GM21526 (cell line): ENCODE data around the gene FKBP1B.
"Not testable (repeated sequence)": the region's sequence is repeated elsewhere in the genome, so short reads cannot be mapped to it uniquely, and the experiment has no call there.

ENCODE experiments used
- ATAC-seq: cut with Tn5 transposase; IDR thresholded peaks from one replicate; pipeline ENCODE4 v1.9.1; 2021; ENCODE audit warnings: moderate library complexity; ENCODE audit not compliant: unreplicated experiment, low FRiP score

FKBP1B gene

GRCh38 chr2:24022324-24022974 lies 27.1 kb upstream of the FKBP1B start:
- ATAC-seq = no peak

- no peak for ATAC-seq
Observed at GRCh38 chr2:24022975-24023575, 26.5 kb upstream of the FKBP1B start.

DNA sequence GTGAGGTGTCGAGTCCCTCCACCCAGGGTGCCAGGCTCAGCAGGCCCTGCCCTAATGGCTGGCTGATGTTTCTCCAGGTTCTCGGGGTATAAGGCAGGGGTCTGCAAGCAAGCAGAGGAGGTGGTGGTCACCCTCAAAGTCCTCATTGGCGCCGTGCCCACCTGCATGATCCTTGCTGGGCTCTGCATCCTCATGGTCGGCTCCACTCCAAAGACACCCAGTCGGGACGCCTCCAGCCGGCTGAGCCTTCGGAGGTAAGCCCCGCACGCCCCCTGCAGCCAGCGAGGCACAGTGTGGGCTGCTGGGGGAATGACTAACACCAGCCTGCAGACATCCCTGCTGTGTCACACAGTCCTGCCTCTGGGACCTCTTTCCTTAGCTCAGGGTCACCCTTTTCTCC lies 25.5 kb upstream of the FKBP1B start:
- no peak for ATAC-seq

GRCh38 chr2:24024996-24025663 lies 24.4 kb upstream of the FKBP1B start:
- no peak for ATAC-seq

DNA sequence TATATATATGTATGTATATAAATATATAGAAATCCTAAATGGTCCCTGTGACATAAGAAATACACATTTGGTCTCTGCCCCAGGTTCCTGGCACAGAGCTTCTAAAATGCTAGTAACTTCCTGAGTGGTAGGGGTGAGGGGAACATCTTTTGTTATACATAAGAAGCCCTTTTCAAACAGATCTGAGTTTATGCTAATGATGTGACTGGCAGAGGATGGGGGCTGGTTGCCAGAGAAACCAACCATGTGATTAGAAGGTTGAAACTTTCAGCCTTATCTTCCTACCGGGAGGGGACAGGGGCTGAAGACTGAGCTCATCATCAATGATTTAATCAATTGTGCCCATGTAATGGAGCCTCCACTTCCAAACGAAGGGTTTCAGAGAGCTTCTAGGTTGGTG lies 23.3 kb upstream of the FKBP1B start:
- no peak for ATAC-seq

GRCh38 chr2:24038786-24039499 lies 10.6 kb upstream of the FKBP1B start:
- no peak for ATAC-seq

- ATAC-seq = no peak
Observed at GRCh38 chr2:24040511-24040910, 9.0 kb upstream of the FKBP1B start.

- ATAC-seq = not testable (repeated sequence)
Observed at GRCh38 chr2:24043133-24043532, 6.4 kb upstream of the FKBP1B start.

DNA sequence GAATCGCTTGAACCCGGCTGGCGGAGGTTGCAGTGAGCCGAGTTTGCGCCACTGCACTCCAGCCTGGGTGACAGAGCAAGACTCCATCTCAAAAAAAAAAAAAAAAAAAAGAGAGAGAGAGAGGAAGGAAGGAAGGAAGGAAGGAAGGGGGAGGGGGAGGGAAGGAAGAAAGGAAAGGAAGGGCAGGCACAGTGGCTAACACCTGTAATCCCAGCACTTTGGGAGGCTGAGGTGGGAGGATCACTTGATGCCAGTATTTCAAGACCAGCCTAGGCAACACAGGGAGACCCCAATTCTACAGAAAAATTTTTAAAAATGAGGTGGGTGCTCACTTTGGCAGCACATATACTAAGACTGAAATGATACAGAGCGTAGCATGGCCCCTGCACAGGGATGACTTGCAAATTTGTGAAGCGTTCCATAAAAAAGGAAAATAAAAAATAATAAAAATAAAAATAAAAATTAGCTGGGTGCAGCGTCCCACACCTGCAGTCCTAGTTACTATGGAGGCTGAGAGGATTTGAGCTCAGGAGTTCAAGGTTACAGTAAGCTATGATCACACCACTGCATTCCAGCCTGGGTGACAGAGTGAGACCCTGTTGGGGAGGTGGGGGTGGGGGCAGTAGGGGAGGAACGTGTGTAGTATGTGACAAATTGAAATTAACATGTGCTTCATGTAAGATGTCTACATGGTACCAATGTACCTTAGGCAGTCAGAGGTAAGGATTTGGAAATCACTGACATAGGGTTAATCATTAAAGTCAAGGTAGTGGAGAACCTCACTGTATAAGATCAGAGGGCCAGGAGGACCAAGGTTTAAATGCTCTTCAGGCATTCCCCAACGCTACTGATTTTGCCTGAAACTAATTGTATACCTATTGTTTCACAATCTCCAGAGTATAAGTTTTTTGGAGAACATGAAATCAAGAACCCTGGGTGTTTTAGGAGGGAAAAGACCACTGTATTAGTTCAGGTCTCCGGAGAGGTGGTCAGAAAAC lies 3.7 kb upstream of the FKBP1B start:
- ATAC-seq = no peak

DNA sequence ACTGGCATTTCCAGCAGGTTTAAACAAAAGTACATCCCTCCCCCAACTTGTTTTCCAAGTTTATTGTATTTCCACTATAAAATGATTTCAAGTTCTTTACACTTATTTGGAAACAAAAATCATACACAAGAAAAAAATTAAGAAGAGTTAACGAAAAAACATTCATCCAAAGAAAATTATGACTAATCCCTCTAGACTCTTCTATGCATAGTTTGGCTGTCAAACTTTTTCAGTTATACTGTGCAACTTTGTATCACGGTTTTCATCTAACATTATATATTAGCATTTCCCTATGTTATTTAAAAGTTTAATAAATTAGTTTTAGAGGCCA lies 3.0 kb upstream of the FKBP1B start:
- ATAC-seq = no peak

DNA sequence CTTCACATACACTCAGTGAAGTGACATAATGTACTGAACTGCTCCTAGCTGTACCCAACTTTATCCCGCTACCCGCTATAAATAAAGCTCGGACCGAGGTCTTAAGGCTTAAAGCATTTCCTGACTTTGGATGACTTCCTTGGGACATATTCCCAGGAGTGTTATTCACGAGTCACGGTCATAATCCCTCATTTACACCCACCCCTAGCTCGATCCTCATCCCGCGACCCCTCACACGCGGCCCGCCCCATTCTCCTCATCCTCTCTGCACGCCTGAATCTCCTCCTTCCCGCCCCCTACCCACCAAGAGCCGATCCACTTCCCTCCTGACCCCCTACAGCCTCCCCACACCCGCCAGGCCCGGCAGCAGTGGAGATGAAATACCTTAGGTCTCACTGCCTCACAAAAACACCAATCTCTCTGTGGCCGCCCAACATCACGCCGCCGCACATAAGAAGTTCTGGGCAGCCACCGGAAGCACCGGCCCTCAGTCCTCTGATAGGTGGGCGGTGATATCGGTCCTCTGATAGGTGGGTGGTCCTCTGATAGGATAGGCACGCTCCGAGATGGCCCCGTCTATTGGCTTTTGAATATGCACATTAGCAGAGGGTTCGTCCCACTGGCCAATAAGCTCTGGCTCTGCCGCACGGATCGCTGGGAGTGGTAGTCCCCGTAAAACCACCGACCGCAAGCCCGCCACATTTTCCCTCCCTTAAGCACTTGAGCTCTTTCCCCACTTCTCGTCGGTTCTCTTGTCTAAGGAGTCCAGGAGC lies 2.4 kb upstream of the FKBP1B start, which contains the start of gene WDCP:
WDCP (minus strand) TSS at position 462 of the 773 bp plus-strand sequence. CDS start 7,897 bp downstream, outside the sequence.
- ATAC-seq = peak; percentile 99

DNA sequence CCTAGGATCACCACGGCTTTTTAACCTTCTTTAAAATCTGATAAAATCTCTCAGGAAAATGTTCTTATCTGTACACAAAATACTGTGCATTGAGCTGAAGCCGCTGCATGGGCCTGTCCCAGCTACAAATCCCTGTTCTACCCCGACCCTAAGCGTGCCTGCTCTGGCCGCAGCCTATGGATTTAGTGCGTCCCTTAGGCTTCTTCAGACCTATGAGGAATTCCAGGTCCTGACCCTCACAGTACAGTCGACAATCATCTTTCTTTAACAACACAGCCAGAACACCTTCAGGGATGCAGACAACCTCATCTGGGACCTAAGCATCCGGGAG lies 1.9 kb upstream of the FKBP1B start:
- ATAC-seq = no peak

DNA sequence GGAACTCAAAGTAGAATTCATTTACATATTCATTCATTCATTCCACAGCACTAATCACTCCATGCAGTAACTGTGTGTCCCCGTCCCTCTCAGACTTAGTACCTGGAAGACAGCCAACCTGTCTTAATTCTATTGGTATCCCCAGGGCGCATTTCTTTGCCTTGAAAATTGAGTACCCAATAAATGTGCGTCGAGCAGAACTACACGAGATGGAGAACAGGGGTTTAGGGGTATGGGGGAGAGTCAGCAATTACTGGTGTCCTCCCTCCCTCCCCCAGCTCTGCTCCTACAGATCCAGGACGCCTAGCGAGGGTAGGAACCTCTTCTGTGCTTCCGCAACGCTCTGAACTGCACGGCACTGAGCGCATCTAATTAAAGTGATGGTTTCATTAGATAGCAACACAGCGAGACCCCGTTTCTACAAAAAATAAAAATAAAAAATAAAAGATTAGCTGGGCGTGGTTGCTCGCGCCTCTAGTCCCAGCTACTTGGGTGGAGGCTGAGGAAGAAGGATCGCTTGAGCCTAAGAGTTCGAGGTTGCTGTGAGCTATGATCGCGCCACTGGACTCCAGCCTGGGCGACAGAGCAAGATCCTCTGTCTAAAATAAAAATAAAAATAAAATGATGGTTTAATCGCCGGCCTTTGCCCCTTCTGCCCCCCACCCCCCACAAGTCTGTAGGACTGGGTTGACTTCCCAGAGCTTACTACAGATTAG lies 614 bp upstream of the FKBP1B start:
- ATAC-seq = no peak

DNA sequence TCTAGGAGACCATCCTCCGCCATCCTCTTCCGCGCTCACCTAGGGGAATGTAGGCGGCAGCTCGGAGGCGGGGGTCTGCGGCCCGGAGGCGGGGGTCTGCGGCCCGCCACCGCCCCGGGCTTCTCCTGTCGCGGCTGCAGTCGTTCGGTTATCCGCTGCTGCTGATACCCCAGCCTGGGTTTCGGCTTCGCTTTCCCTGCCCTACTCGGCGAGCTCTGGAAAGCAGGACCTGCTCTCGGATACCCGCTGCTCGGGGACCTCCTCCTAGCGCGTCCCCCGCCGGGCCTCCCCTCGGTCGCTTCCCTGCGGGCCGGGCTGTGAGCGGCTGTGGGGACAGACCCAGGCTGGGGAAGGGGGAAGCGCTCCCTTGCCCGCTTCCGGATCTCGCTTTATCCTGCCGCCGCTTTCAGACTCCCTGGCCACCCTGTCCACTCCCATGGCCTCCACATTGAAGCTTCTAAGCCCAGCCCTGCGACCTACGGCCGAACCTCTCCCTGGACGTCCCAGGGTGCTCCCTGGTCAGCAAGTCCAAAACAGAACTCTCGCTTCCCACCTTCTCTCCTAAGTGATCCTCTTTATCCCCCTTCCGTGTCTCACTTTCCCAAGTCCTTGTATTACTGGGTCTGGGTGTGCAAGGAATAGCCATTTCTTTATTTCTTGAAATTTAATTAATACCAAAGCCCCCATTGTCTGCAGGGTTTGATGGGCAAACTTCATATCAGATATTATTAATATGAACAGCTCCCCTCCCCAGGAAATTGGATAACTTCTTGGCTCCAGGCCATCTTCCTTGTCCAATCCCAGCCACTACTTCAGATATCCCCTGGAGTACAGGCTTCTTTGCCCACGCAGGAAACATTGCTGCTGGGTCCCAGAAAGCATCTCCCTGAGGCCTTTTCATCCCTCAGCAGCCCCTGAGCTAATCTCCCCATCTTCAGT lies 769 bp downstream of the FKBP1B start:
- no peak for ATAC-seq

GRCh38 chr2:24051833-24052232 lies 2.3 kb downstream of the FKBP1B start:
- ATAC-seq = no peak

GRCh38 chr2:24052951-24053350 lies 3.4 kb downstream of the FKBP1B start:
- ATAC-seq = no peak

- no peak for ATAC-seq
Observed at GRCh38 chr2:24054366-24055010, 4.9 kb downstream of the FKBP1B start.
